ENCODE data around the gene GTF2F2.

The GTF2F2 gene

DNA sequence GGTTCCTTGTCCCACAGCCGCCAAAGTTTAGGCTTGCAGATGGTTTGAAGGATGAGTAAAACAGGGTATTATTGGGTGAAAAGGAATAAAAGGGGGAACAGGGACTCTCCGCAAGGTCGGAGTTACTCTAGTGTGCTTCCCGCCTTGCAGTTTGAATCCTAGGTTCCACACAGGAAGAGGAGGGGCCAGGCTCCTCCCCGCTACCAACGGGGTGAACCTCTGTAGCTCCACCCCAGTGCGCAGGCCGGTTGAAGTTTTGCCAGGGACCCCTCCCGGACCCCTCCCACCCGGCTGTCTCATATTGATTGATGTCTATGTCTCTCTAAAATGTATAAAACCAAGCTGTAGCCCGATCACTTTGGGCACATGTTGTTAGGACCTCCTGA is 11.6 kb upstream of the GTF2F2 start:
- Mint-ChIP-seq H3K27me3 (peaks cover 19% of the 10 kb centered on the region), H3K36me3 (no peaks in the 10 kb centered on the region), H3K4me1 (peaks cover 12% of the 10 kb centered on the region), H3K9me3 (no peaks in the 10 kb centered on the region), H3K27ac (peak overlapping the region; percentile 69), H3K4me3 (peak overlapping the region; percentile 27)
- ATAC-seq, result peak; percentile 77

DNA sequence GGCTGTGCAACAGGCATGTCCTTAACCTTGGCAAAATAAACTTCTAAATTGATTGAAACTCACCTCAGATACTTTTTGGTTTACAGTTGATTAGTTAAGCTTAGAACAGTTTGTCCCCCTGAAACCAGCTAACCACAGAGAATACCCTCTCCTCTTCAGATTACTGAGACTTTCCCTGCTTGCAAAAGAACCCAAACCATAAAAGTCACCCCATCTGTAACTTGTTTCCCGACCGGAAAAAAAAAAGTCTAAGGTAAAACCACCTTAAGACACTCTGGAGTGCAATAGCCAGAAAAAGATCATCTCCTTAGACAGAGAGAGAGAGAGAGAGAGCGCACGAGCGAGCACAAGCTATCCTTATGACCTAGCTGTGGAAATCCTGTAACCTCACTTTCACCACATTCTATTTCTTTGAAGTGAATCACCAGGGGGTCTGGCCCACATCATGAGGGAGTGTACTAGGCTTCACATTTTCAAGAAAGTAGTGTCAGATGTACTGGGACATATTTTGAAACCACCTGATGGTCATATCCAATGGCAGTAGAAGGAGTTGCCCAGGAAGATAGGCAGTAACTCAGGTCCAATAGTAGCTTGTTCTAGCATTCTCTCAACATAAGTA is 11.1 kb upstream of the GTF2F2 start:
- Mint-ChIP-seq H3K27ac (peak overlapping the region; percentile 69), H3K27me3 (peaks cover 15% of the 10 kb centered on the region)
- peak; percentile 89 for ATAC-seq

DNA sequence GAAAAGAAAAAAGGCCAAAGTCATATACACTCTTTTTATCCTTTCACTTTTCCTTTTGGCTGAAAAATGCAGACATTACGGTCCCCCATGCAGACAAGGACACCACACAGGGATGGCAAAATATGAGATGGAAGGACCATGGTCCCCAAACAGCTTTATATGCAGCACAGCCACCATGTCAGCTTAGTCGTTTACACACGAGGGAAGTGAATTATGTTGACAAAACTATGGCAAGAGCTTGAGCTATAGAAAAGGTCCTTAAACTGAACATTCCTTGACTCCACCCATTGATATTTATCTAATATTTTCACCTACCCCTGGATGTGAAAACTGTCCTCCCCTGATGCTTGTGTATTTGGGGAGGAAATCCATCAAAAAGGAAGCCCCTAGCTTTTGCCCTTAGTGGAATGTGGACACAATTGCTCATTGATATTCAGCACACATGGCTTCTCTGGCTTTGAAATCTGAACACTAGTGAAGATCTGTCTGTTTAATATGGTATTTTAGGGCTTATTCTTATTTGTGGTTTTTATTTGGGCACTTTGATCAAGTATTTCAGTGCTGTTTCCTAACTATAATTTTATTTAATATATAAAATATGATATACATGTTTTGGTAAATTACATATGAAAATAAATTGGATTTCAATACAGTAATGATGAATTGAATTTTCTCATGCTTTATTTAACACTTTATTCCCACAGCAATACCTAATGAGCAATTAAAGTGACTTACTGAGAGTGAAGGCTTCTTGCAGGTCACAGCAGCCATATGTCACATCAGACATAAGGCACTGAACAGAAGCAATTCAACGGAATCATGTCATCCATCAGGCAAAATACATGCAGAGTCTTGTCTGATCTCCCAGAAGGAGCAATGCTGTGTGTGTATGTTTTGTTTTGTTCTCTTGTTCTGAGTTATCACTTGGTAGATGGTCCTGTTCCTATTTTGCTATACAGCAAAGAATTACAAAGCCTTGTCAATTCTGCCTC is 6.8 kb upstream of the GTF2F2 start:
- peaks cover 9% of the 10 kb centered on the region for H3K4me1 Mint-ChIP-seq
- no peaks in the 10 kb centered on the region for H3K36me3 Mint-ChIP-seq
- no peaks in the 10 kb centered on the region for H3K9me3 Mint-ChIP-seq
- no peak overlapping the region for H3K4me3 Mint-ChIP-seq
- no peaks in the 10 kb centered on the region for H3K27me3 Mint-ChIP-seq
- no peak overlapping the region for H3K27ac Mint-ChIP-seq
- ATAC-seq, result no peak

More for the DNA sequence above, 11.1 kb upstream of the GTF2F2 start:
- H3K4me1 Mint-ChIP-seq, result peaks cover 12% of the 10 kb centered on the region
- no peaks in the 10 kb centered on the region for H3K9me3 Mint-ChIP-seq
- H3K4me3 Mint-ChIP-seq, result peak overlapping the region; percentile 27
- no peaks in the 10 kb centered on the region for H3K36me3 Mint-ChIP-seq

DNA sequence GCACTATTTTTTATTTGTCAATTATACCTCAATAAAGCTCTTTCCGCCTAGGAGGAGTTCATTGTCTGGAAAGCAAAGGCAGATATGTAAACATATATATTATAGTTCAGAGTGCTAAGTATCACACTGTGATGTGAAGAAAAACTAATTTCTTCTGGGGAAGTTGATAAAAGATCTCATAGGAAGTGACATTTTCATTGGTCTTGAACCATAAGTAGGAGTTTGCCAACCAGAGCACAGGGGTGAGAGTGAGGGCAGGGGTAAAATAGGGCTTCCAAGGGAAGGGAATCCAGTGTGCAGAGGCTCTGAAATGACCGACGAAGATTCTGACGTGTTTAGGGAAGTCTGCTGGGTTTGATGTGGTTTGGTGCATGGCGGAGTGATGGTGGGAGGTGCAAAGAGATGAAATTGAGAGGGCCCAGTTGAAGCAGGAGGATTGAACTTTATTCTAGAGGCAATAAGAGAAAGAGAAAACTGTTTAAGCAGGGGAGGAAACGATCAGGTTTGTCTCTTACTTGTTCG is 780 bp upstream of the GTF2F2 start:
- no peak overlapping the region for H3K27ac Mint-ChIP-seq
- H3K27me3 Mint-ChIP-seq, result no peaks in the 10 kb centered on the region
- peak; percentile 81 for ATAC-seq
- H3K36me3 Mint-ChIP-seq, result no peaks in the 10 kb centered on the region
- no peaks in the 10 kb centered on the region for H3K9me3 Mint-ChIP-seq
- H3K4me1 Mint-ChIP-seq, result peaks cover under 1% of the 10 kb centered on the region
- H3K4me3 Mint-ChIP-seq, result no peak overlapping the region

DNA sequence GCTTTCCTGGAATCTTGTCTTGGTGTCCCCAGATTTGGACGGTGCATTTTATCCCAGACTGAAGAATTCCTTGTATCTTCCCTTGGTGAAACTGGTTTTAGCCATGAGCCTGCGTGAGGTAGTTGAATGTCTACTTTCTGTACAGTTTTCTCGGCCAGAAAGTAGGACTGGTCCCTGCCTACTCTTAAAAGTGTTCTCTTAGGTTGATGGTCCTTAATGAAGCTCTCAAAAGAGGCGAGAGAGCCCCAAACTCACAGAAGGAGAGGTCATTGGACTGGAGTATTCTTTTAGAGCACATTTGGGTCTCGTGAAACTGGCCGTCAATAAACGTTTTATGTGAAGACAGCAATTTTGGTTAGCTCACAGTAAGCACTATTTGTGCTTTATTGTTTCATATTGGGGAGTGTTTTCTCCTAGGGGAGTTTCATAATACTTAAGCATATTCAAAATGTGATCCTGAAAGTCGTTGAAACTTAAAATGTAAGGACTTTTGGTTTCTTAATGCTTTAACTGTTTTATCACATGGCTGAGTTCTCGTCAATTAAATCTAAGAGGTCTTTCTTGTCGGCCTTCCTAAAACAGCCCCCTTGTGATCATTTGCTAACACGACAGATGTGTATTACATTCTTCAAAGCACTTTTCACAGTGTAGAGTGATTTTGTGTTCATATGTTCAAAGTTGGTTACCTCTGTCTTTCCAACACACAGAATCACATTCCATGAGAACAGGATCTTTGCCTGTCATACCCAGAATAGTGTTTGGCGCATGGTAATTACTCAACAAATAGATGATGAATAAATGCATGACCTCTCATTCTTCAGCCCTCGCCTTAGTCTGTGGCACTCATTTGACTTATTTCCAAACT is 889 bp downstream of the GTF2F2 start:
- Mint-ChIP-seq H3K36me3 (peaks cover 5% of the 10 kb centered on the region), H3K4me1 (peaks cover 16% of the 10 kb centered on the region), H3K27me3 (no peaks in the 10 kb centered on the region), H3K27ac (no peak overlapping the region), H3K4me3 (no peak overlapping the region), H3K9me3 (no peaks in the 10 kb centered on the region)
- no peak for ATAC-seq

DNA sequence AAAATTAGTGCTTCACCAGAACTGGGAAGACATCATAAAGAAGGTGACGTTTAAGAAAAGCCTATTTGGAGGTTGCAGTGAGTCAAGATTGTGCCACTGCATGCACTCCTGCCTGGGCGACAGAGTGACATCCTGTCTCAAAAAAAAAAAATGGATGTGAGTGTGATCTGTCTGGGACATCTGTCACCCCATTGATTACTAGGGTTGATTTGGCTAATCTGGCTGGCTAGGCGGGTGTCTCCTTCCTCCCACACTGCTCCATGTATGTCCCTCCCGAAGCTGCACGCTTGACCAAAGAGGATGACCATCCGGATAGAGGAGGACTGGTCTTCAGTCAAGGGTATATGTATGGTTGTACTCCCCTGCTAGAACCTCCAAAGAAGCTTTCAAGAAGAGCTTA is 2.6 kb downstream of the GTF2F2 start:
- Mint-ChIP-seq H3K4me3 (no peak overlapping the region), H3K9me3 (no peaks in the 10 kb centered on the region), H3K27ac (no peak overlapping the region), H3K27me3 (no peaks in the 10 kb centered on the region), H3K4me1 (peaks cover 16% of the 10 kb centered on the region), H3K36me3 (peaks cover 5% of the 10 kb centered on the region)
- ATAC-seq, result no peak

DNA sequence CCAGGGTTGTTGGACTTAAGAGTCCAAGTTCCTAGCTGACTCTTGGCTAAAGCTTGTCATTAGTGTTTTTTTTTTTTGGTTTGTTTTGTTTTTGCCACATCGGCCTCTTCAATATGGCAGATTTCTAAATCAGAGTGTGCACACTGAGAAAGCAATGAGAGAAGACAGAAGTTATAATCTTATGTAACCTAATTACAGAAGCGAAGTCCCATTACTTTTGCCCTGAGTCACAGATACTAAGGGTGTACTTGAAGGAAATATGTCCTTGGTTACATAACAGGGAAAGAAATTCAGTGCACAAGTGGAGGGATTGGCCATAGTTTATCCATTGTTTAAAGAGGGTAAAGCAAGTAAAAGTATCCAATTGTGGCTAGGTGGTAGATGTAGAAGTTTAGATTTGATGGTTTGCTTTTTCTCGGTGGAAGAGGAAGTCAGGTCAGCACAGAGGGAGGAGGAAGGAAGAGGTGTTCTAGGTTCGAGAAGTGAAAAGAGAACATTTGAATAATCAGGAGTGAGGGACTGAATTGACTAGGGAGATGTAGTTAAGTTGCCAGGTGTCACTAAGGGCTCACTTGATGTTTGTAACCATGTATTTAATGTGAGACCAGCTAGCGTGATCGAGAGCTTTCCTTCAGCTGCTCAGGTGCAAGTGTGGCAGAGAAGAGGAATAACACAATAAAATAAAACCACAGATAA is 12.2 kb downstream of the GTF2F2 start:
- H3K27me3 Mint-ChIP-seq, result no peaks in the 10 kb centered on the region
- H3K4me1 Mint-ChIP-seq, result peaks cover 44% of the 10 kb centered on the region
- peak; percentile 94 for ATAC-seq
- peak overlapping the region; percentile 36 for H3K27ac Mint-ChIP-seq
- H3K4me3 Mint-ChIP-seq, result peak overlapping the region; percentile 10
- H3K36me3 Mint-ChIP-seq, result peaks cover 11% of the 10 kb centered on the region
- peaks cover 6% of the 10 kb centered on the region for H3K9me3 Mint-ChIP-seq

DNA sequence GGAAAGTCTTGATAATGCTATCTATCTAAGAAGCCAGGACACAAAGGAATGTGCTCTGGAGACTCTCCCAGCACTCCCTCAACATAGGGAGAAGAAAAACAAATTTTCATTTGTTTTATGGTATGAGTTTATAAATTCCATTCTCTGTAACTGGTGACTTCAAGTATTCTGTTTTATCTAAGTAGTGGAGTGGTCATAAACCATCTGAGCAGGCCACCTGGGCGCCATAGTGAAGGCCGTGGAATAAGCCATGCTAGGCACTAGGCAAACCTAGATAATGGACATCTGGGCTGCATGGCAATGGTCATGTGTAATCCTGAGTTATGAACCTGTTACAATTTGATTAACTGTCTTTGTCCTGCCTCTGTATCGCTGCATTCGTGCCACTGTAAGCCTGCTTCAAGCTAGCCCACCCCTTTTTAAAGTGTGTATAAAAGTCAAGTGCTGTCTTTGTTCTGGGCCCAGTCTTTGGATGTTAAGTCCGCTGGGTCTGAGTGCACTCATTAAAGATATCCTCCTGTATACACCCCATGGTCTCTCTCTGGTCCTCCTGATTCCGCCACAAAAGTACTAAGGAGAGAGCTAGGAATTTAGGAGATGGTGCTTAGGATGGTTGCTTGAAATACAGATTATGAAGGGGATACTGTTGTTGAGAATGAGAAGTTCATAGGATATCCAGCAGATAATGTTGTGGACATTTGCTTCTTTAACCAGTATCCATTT is 13.2 kb downstream of the GTF2F2 start:
- no peak for ATAC-seq

DNA sequence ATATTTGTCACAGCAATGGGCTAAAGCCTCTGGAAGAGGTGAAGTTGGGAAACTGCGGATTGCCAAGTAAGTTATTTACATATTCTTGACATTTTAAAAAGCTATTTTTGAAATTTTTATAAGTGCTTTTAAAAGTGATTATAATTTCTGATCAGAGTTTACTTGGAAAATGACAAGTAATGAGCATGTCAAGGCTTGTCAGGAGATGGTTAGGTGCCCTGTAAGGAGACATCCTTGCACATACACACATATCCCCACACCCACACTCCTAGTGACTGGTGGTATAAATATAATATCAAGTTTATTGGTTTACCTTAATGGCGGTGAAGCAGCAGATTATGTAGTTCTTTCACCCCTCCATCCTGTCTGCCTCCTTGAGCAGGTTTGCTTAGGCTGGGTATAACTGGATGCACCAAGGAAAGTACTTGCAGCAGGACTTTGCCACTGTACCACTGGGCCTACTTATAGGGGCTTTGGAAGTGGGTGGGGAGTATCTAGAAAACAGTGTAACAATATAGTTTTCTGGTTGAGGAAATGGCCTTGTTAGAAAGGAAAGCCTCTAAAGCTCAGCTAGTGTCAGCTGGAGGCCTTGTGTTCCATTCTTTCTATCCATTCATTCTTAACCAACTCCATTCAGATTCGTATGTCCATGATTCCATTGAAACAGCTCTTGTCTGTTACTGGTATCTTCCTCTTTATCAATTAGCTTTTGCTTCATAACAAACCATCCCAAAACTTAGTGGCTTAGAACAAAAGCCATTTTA is 16.6 kb downstream of the GTF2F2 start:
- no peaks in the 10 kb centered on the region for H3K27me3 Mint-ChIP-seq
- peaks cover 27% of the 10 kb centered on the region for H3K36me3 Mint-ChIP-seq
- H3K27ac Mint-ChIP-seq, result no peak overlapping the region
- H3K9me3 Mint-ChIP-seq, result peaks cover 3% of the 10 kb centered on the region
- peaks cover 31% of the 10 kb centered on the region for H3K4me1 Mint-ChIP-seq
- no peak for ATAC-seq
- H3K4me3 Mint-ChIP-seq, result no peak overlapping the region

More for the DNA sequence above, 13.2 kb downstream of the GTF2F2 start:
- Mint-ChIP-seq H3K36me3 (peaks cover 19% of the 10 kb centered on the region), H3K4me1 (peaks cover 50% of the 10 kb centered on the region), H3K27ac (peak overlapping the region; percentile 36), H3K9me3 (peaks cover 6% of the 10 kb centered on the region), H3K4me3 (no peak overlapping the region), H3K27me3 (no peaks in the 10 kb centered on the region)

DNA sequence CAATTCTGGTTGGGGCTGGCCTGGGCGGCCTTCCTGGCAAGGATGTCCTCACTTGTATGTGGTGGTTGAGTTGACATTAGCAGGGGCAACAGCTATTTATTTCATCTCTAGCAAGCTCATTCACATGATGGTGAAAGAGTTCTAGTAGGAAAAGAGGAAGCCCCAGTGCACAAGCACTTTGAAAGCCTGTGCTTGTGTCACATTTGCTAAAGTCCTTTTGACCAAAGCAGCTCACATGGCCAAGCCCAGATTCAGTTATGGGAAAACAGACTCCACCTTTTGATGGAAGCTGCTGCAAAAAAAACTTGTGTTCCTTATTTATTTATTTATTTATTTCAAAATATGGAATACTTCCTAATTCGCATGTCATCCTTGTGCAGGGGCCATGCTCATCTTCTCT is 17.2 kb downstream of the GTF2F2 start:
- Mint-ChIP-seq H3K27me3 (no peaks in the 10 kb centered on the region), H3K27ac (no peak overlapping the region), H3K4me3 (no peak overlapping the region), H3K36me3 (peaks cover 32% of the 10 kb centered on the region), H3K4me1 (peaks cover 31% of the 10 kb centered on the region), H3K9me3 (peaks cover 3% of the 10 kb centered on the region)
- no peak for ATAC-seq

DNA sequence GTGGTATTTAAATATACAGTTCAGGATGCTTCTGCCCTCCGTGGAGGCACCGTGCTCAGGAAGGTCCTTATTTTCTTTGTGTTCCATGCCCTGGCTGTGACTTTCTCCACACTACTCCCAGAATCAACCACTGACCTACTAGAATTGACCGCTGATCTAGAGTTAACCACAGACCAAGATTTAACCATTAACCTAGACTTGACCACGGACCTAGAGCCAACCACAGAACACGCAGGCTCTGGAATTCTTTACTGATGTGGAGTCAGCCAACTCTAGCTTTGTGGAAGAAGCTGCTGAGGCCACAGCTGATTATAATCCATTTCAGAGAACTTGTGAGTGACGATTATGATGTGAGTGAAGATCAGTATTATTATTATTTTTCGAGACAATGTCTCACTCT is 18.0 kb downstream of the GTF2F2 start:
- Mint-ChIP-seq H3K27ac (no peak overlapping the region), H3K4me3 (no peak overlapping the region), H3K9me3 (no peaks in the 10 kb centered on the region), H3K4me1 (peaks cover 30% of the 10 kb centered on the region), H3K36me3 (peaks cover 38% of the 10 kb centered on the region), H3K27me3 (no peaks in the 10 kb centered on the region)
- no peak for ATAC-seq

DNA sequence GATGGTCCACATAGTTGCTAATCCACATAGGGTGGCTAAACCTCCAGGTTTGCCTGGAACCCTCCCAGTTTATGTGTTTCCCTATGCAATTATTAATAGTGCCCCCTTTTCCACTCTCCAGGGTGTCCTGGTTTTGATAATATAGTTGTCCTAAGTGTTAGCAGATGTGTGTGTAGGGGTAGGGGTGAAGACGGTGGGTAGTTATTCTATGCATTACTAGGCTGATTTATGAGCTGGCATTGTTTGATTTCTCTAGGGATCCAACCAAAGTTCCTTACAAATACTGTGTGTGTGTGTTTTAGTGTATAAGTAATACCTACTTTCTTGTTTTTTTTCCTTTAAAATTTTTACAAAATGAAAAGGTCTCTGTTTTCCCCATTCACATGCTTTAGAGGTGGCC is 21.1 kb downstream of the GTF2F2 start:
- no peak for ATAC-seq
- peaks cover 38% of the 10 kb centered on the region for H3K4me1 Mint-ChIP-seq
- no peaks in the 10 kb centered on the region for H3K27me3 Mint-ChIP-seq
- H3K36me3 Mint-ChIP-seq, result peaks cover 52% of the 10 kb centered on the region
- H3K27ac Mint-ChIP-seq, result no peak overlapping the region
- H3K4me3 Mint-ChIP-seq, result no peak overlapping the region
- no peaks in the 10 kb centered on the region for H3K9me3 Mint-ChIP-seq

All from stimulated activated memory B cell treated with anti-CD40 and anti-IgM and Interleukin-4, amounts not matched to agents 10 μg/mL and 1 μg/mL and 100 μg/mL, for 72 hours (primary cell).